ENCODE data around the gene AP3B1.

- TF ChIP-seq CTCF (IDR thresholded peaks at IDR 0.05; ENCODE audit: insufficient read depth, low read length, poor library complexity, severe bottlenecking) (no peak), EZH2phosphoT487 (conservative IDR thresholded peaks at IDR 0.05; ENCODE audit: low read length) (no peak)
These were observed 297.6 kb downstream of the AP3B1 start for GRCh38 chr5:77996943-77997342.

All from SU-DHL-6 (cell line).